HG02759 (cell line): Measurements from ENCODE around the gene ATP10B.
"Not testable (repeated sequence)": the region's sequence is repeated elsewhere in the genome, so short reads cannot be mapped to it uniquely, and the experiment has no call there.

Experiments
- ATAC-seq: cut with Tn5 transposase; IDR thresholded peaks from one replicate; pipeline ENCODE4 v1.9.1; 2021; ENCODE audit warnings: mild to moderate bottlenecking, moderate library complexity; ENCODE audit not compliant: unreplicated experiment

Gene ATP10B

DNA sequence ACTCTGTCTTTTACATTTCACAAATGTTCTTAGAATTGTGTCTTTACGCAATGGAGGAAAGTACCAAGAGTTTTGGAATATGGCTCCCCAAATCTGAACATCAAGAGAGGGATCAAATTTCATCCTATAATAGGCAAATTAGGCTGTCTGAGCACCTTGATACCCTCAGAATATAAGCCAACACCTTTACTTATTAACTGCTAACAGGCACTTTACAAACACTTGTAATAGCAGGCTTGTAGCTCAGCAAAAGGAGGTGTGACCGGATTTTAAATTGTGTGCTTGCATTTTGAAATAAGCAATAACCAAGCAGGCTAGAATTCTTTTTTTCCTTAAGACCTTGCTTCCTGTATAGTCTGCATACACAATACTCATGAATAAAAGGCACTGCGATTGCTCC, 92.0 kb downstream of the ATP10B start:
- ATAC-seq = no peak

- no peak for ATAC-seq
Measured at GRCh38 chr5:160757194-160757593, 94.8 kb downstream of the ATP10B start.

GRCh38 chr5:160750938-160751657, 100.9 kb downstream of the ATP10B start:
- no peak for ATAC-seq

- ATAC-seq = no peak
Measured at GRCh38 chr5:160749682-160750081, 102.3 kb downstream of the ATP10B start.

GRCh38 chr5:160749026-160749425, 103.0 kb downstream of the ATP10B start:
- no peak for ATAC-seq

- ATAC-seq = no peak
Measured at GRCh38 chr5:160747987-160748386, 104.0 kb downstream of the ATP10B start.

GRCh38 chr5:160747559-160747958, 104.5 kb downstream of the ATP10B start:
- ATAC-seq = no peak

DNA sequence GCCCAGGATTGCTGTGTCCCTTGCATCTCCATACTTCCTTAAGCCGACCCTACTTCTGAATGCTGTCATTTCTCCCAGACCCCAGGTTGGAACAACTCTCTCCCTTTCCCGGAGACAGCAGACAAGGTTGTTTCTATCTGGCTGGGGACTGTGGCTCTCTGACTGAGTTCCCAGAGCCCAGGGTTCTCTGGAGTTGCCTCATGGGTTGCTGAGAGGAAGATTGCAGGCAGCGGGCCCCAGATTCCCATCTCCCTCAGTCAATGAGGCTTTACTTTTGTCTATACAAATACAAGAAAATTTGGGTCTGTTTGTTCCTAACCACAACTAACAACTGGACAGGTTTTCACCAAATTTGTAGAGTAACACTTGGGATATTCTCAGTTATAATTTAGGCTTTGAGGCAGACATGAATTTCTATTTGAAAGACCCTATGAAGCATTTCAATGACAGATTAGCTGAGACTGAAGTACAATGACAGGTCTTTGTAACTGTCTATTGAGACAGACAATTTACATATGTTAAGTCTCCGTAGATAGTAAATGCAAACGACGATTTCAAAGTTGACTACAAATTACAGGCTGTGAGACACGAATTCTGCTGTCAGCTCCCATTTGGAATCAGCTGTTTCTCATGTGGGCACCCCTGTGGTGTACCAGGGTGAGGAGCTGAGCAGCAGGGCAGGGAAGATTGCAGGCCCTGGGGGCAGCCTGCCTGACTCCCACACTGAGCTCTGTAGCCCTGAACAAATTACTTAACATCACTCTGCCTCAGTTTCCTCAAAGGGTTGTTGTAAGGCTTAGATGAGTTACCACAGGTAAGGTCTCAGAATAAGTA, 107.5 kb downstream of the ATP10B start:
- ATAC-seq = no peak

- no peak for ATAC-seq
Measured at GRCh38 chr5:160743027-160743426, 109.0 kb downstream of the ATP10B start.

DNA sequence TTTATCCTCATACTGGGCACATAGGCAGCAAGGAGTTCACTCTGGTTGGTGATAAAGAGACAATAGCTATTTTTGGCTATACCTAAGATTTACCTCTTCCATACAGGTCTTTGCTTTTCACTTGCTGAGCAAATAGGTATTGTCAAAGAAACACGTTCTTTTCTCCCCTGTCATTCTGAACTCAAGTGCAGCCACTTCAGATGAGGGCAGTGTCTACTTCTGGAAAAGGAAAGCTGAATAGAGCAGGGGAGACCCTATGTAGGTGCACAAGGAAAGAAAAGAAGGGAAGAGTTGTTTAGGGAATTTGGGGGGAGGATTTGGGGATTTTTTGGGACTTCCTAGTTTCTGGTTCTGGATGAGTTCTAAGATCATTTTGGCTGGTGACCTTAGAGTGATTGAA, 109.6 kb downstream of the ATP10B start:
- no peak for ATAC-seq

DNA sequence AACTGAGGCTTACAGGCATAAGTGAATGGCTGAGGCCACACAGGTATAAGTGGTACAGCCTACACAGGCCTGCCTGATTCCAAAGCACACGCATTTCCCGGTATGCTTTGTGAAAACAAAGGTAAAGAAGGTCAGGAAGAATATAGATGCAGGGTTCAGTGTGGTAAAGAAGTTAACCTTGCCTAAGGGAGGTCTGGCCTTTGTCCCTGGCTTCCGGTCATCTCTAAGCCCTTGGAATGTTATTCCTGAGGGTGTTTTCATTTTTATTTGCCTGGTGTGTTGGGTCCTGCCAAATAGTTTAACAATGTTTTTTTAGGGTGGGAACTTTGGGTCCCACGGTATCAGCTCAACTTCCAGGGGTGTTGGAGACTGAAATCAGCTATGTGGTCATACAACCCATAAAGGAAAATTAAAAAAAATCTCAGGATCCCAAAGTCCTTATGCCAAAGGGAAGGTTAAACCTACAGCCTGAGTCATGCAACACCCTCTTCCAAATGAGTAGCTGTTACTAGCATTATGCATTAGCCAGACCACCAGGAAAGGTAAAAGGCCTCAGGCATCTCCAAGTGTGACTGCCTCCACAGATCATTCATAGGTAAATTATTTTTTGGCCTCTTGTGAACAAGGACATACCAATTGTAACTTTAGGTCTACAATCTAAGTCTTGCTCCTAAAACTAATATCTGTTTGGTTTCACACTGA, 124.6 kb downstream of the ATP10B start:
- no peak for ATAC-seq

- ATAC-seq = no peak
Measured at GRCh38 chr5:160726721-160727120, 125.3 kb downstream of the ATP10B start.

DNA sequence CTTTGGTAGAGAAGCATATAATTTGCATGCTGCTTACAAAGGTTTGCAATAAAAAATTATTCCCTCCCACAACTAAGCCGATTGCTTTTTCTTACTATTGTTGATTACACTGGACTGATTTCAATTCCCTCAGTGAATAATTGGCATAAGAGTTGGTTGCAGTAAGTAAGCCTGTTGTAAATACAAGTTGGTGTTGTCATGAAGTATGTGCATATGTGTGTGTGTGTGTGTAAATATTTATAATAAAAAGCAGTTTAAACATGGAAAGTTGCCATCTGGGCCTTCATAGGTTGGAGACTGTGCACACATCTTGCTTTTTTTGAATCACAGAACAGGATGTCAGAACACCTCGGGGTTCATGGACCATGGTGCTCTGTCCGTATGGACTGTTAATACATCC, 131.2 kb downstream of the ATP10B start:
- no peak for ATAC-seq

DNA sequence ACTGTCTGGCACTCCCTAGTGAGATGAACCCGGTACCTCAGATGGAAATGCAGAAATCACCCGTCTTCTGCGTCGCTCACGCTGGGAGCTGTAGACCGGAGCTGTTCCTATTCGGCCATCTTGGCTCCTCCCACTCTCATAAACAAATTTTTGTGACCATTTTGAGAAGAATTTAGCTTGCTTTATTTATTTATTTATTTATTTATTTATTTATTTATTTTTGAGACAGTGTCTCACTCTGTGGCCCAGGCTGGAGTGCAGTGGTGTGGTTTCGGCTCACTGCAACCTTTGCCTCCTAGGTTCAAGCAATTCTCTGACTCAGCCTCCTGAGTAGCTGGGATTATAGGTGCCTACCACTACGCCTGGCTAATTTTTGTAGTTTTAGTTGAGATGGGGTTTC, 136.5 kb downstream of the ATP10B start:
- not testable (repeated sequence) for ATAC-seq

DNA sequence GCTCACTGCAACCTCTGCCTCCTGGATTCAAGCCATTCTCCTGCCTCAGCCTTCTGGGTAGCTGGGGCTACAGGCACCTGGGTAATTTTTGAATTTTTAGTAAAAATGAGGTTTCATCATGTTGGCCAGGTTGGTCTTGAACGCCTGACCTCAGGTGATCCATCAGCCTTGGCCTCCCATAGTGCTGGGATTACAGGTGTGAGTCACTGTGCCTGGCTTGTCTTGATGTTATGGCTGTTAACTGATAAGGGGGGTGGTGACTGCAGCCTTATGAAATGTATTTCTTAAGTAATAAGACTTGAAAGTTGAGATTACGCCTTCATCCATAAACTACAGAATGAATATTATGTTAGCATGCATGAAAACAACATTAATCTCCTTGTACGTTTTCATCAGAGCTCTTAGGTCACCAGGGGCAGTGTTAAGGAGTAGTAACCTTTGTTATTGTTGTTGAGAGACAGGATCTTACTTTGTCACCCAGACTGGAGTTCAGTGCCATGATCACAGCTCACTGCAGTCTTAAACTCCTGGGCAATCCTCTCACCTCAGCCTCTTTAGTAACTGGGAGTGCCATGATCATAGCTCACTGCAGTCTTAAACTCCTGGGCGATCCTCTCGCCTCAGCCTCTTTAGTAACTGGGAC, 148.3 kb downstream of the ATP10B start:
- ATAC-seq = no peak

GRCh38 chr5:160702934-160703333, 149.1 kb downstream of the ATP10B start:
- ATAC-seq = peak; percentile 85

DNA sequence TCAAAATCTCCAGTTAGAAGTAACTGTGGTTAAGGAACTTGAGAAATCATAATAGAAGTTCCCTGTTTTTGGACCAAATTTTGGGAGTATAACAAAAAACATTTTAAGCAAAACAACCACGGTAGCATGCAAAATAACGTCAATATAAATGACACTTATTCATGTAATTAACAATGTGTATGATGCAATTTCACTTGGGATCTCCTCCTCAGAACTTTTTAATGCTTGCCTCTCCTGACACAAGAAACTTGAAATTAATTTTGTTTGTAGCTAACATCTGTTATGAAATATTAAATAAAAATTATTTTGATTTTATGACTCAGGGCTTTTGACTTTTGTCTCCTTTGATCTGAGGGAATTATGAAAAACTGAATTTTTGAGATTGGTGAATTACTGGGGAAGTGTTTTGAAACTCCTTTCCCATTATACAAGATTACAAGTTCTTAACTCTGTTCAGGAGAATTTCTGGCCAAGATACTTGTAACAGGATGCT, 149.7 kb downstream of the ATP10B start:
- no peak for ATAC-seq

DNA sequence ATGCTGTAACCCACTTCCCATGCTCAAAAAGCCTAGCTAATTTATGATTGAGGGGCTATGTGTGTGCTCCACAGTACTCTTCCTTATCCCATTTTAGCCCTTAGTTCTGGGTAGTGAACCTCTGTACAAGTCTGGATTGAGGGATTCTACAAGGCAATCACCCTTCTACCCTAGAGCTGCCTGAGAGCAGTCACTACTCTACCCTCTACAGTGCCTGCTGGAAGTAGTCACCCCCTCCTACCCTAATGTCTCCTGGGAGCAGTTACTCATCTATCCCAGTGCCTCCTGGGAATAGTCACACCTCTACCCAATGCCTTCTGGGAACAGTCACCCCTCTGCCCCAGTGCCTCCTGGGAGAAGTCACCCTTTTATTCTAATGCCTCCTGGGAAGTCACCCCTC, 150.6 kb downstream of the ATP10B start:
- ATAC-seq = no peak

GRCh38 chr5:160699301-160699700, 152.7 kb downstream of the ATP10B start:
- no peak for ATAC-seq

GRCh38 chr5:160697281-160697680, 154.7 kb downstream of the ATP10B start:
- no peak for ATAC-seq

GRCh38 chr5:160694896-160695295, 157.1 kb downstream of the ATP10B start:
- ATAC-seq = no peak
